CD4-positive, alpha-beta T cell treated with Interleukin-17A for 1 hour (primary cell): ENCODE data around the gene CMTM4.
A peak's percentile ranks its signal among the peaks of the same experiment; 100 is the strongest.

Source experiments
- DNase-seq: peaks from one replicate; pipeline ENCODE4 v3.0.0-alpha.2; 2020

The CMTM4 gene

GRCh38 chr16:66696669-66697630 is at the start of gene CMTM4:
CMTM4 (minus strand) TSS chr16:66696743; CDS start chr16:66696525, 218 bp downstream.
- DNase-seq = peak; percentile 80

GRCh38 chr16:66746048-66746447 is 49.5 kb upstream of the CMTM4 start:
- no peak for DNase-seq

GRCh38 chr16:66741950-66742808 is 45.6 kb upstream of the CMTM4 start:
- DNase-seq = no peak

GRCh38 chr16:66741169-66741900 is 44.8 kb upstream of the CMTM4 start:
- no peak for DNase-seq

- DNase-seq = no peak
Observed at GRCh38 chr16:66740533-66740932, 44.0 kb upstream of the CMTM4 start.

DNA sequence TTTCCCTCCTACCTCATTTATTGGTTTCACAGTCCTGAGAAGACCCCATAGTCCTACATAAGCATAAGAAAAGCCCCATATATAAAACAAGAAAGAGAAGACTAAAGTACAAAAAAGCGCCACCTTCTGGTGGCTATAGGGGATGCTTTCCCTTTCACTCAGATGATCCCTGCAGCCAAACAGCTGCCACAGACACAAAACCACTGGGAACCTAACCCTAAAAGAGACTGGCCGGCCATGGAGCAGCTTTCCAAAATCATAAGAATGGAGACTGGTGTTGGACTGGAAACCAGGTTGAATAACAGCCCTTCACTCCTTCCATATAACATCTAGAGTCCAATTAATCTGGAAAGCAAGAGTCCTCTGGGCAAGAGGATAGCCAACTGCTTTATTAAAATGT is 43.5 kb upstream of the CMTM4 start:
- peak; percentile 47 for DNase-seq

GRCh38 chr16:66735891-66736290 is 39.3 kb upstream of the CMTM4 start:
- DNase-seq = no peak

GRCh38 chr16:66731101-66731500 is 34.6 kb upstream of the CMTM4 start:
- DNase-seq = no peak

DNA sequence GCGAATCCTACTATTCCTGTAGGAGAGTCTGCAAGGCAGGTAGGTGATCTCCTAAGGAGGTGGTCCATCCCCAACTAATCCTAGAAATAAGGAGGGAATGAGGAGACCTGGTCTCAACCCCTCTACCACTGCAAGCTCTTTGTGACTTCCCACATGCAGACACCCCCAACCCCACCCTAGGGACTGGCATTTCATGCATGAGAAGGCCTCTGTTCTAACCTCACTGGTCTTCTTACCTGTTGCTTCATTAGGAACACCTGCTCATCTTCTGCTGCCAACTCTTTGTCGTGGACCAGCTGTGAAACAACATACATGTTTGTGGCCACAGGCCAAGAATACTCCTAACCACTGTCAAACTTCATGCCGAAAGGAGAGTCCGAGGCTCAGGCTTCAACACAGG is 32.3 kb upstream of the CMTM4 start:
- DNase-seq = no peak

DNA sequence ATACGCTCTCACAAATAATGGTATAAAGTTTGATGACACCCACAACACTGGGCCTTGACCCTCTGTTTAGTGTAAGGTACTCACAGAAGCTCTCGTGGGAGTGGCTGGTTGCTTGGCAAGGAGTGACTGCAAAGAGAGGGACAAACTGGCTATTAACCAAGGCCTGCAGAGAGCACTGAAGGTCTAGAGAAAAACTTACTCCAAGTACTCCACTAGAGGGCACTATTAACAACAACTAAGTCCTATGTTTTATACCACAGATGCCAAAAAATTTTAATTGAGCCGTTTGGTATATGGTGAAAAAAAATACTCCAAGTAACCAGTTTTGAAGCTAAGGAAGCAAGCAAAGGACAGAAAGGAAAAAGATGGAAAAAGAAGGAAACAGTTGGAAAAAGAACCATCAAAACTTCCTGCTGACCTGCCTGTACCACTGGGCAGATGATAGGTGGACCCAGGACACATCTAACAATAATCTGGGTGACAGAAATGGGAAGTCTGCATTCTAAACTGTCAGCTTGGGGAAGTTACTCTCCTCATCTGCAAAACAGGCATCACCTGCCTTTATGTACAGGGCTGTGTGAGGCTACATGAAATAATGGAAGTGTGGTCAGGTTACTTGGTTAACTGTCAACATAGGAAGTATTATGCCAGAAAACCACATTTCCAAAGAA is 31.7 kb upstream of the CMTM4 start:
- DNase-seq = peak; percentile 60

- no peak for DNase-seq
Observed at GRCh38 chr16:66720766-66721165, 24.2 kb upstream of the CMTM4 start.

- no peak for DNase-seq
Observed at GRCh38 chr16:66719246-66719645, 22.7 kb upstream of the CMTM4 start.

GRCh38 chr16:66717776-66718175 is 21.2 kb upstream of the CMTM4 start:
- DNase-seq = no peak

DNA sequence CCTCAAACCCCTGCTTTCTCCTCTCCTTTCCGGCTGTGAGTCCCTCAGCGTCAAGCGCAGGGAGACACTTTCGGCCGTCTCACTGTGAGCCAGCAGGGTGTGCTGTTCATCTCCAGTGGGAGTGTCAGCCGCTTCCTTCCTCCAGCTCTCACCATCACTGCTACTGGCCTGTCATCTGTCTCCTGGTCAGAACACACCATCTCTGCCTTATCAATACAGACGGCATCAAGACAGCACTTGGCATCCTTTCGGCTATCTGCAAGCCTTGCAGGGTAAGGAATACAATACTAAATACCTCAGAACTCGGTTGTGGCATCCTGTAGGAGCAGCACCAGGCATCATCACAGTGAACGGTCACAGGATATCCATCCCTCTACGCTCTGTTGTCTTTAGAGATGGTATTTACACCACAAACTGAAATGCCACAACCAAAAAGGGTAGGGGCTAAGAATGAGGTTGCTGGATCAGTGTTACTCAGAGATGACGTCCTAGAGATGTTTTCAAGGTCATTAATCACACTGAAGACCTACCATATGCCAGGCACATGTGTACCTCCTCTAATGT is 20.7 kb upstream of the CMTM4 start:
- DNase-seq = no peak

GRCh38 chr16:66714654-66715307 is 18.2 kb upstream of the CMTM4 start:
- DNase-seq = no peak

GRCh38 chr16:66714062-66714461 is 17.5 kb upstream of the CMTM4 start:
- no peak for DNase-seq

GRCh38 chr16:66713076-66713475 is 16.5 kb upstream of the CMTM4 start:
- DNase-seq = no peak

- no peak for DNase-seq
Observed at GRCh38 chr16:66712512-66712911, 16.0 kb upstream of the CMTM4 start.

DNA sequence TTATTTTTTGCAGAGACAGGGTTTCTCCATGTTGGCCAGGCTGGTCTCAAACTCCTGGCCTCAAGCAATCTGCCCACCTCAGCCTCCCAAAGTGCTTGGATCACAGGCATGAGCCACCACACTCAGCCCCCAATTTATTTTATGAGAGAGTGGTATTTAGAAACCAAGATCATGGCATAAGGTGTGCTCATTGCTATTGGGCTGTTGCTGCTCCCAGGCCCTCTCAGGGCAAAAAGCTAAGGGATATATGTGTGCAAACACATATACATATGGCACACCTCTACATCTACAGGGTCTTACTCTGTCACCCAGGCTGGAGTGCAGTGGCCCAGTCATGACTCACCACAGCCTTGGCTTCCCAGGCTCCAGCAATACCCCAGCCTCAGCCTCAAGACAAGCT is 15.0 kb upstream of the CMTM4 start:
- DNase-seq = no peak

DNA sequence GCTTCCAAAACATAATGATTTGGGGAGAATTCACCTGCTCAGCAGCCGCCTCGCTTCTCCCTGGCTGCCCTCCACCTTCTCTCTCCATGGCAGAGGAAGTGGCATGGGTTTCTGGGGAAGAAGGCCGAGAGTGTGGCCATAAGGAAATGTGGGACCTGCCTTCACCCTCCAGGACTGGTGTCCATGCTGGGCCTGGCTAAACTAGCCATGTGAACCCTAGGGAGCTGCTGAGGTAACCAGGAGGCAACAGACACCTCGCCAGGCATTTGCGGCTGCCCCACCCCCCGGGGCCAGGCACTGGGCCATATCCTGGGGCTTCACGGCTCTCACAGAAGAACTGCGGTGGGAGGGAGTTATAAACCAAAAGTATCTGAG is 9.9 kb upstream of the CMTM4 start:
- DNase-seq = no peak

GRCh38 chr16:66705790-66706505 is 9.4 kb upstream of the CMTM4 start:
- no peak for DNase-seq
